ENCODE measurements around the gene FAM43A.
A peak's percentile ranks its signal among the peaks of the same experiment; 100 is the strongest.

Gene FAM43A

GRCh38 chr3:194705227-194705626, 19.5 kb downstream of the FAM43A start:
- no peak for DNase-seq (ENCODE audit: low read depth)
- TF ChIP-seq CTCF (conservative IDR thresholded peaks at IDR 0.05; ENCODE audit: low read depth, low read length): no peak
- H3K4me3 ChIP-seq (ENCODE audit: low read depth, low read length): no peak overlapping the region

- H3K4me3 ChIP-seq (ENCODE audit: low read depth, low read length): no peak overlapping the region
- no peak for DNase-seq (ENCODE audit: low read depth)
Measured at GRCh38 chr3:194705761-194706160, 20.1 kb downstream of the FAM43A start.

GRCh38 chr3:194707147-194707540, 21.5 kb downstream of the FAM43A start:
- no peak overlapping the region for H3K4me3 ChIP-seq (ENCODE audit: low read depth, low read length)
- TF ChIP-seq CTCF (conservative IDR thresholded peaks at IDR 0.05; ENCODE audit: low read depth, low read length): no peak
- DNase-seq (ENCODE audit: low read depth): no peak

More at GRCh38 chr3:194705761-194706160, 20.1 kb downstream of the FAM43A start:
- TF ChIP-seq CTCF (conservative IDR thresholded peaks at IDR 0.05; ENCODE audit: low read depth, low read length): no peak

GRCh38 chr3:194711286-194711685, 25.6 kb downstream of the FAM43A start:
- no peak overlapping the region for H3K4me3 ChIP-seq (ENCODE audit: low read depth, low read length)
- DNase-seq (ENCODE audit: low read depth): no peak
- TF ChIP-seq CTCF (conservative IDR thresholded peaks at IDR 0.05; ENCODE audit: low read depth, low read length): no peak

GRCh38 chr3:194711913-194712312, 26.2 kb downstream of the FAM43A start:
- peak; percentile 98 for DNase-seq (ENCODE audit: low read depth)
- H3K4me3 ChIP-seq (ENCODE audit: low read depth, low read length): no peak overlapping the region
- peak; percentile 32 for TF ChIP-seq CTCF (conservative IDR thresholded peaks at IDR 0.05; ENCODE audit: low read depth, low read length)

GRCh38 chr3:194713299-194714136, 27.8 kb downstream of the FAM43A start:
- H3K4me3 ChIP-seq (ENCODE audit: low read depth, low read length): no peak overlapping the region
- no peak for DNase-seq (ENCODE audit: low read depth)
- TF ChIP-seq CTCF (conservative IDR thresholded peaks at IDR 0.05; ENCODE audit: low read depth, low read length): no peak

- no peak for TF ChIP-seq CTCF (conservative IDR thresholded peaks at IDR 0.05; ENCODE audit: low read depth, low read length)
- DNase-seq (ENCODE audit: low read depth): no peak
- H3K4me3 ChIP-seq (ENCODE audit: low read depth, low read length): no peak overlapping the region
Measured at GRCh38 chr3:194714137-194714455, 28.4 kb downstream of the FAM43A start.
